Body of pancreas (tissue), 4 donors: Measurements from ENCODE around the gene SSTR3. TPM values are rescaled to one million over a fixed set of nuclear protein-coding genes. Genes with fewer than 3 reads are reported as not detected.

Source experiments
- ATAC-seq: fragments of 150-250 bp; one replicate; pipeline ENCODE4 v1.9.1; 2016
- DNase-seq, 4 donors: peaks; one replicate each; pipeline ENCODE4 v3.0.0-alpha.2; 2019
- H3K27ac ChIP-seq, 4 donors: fragments of 200-600 bp; sonication (generic); 1 replicate in 3 of 4; 2 replicates in 1 of 4; pipeline versions ENCODE4 v1.5.1 to v1.6.1; 2016 to 2019; ENCODE audit warnings: mild to moderate bottlenecking in 1 of 4, mixed read lengths in 1 of 4, moderate library complexity in 1 of 4
- H3K27me3 ChIP-seq, 2 donors: fragments of 200-600 bp; sonication (generic); one replicate each; pipeline ENCODE4 v1.6.0; 2016; ENCODE audit warnings: mild to moderate bottlenecking in 1 of 2
- H3K36me3 ChIP-seq, 2 donors: fragments of 200-600 bp; sonication (generic); replicated peaks in 1 of 2; 2 replicates each; pipeline ENCODE4 v1.5.1; 2016; ENCODE audit warnings: low read depth in 2 of 2; ENCODE audit not compliant: insufficient read depth in 1 of 2
- H3K4me1 ChIP-seq: fragments of 200-600 bp; sonication (generic); one replicate; pipeline ENCODE4 v1.6.0; 2016
- H3K4me3 ChIP-seq, 2 donors: fragments of 200-600 bp; sonication (generic); 1 replicate in 1 of 2; 2 replicates in 1 of 2; pipeline ENCODE4 v1.5.1; 2016 to 2019
- H3K9me3 ChIP-seq, 3 donors: fragments of 200-600 bp; sonication (generic); 1 replicate in 2 of 3; 2 replicates in 1 of 3; pipeline ENCODE4 v1.5.1; 2016
- POLR2A ChIP-seq, 3 donors: fragments of 450-650 bp; IDR thresholded peaks; one replicate each; pipeline ENCODE4 v1.6.1; 2016; ENCODE audit warnings: antibody characterized with exemption in 3 of 3, mild to moderate bottlenecking in 2 of 3
- WGBS, 2 donors: methylation state at CpG; one replicate each; pipeline ENCODE4 v1.1.5; 2017; 5-methylcytosine and 5-hydroxymethylcytosine counted together
- intact Hi-C: fragments of 100-400 bp; cut with DNase I; formaldehyde crosslinking; loops from one replicate; pipeline ENCODE4 v1.15.1; 2023
- total RNA-seq, 2 donors: library from RNA; depleted of rRNA; stranded (reverse); fragments of >200 nt; gene quantifications; one replicate each; pipeline ENCODE4 v1.1.0, GENCODE V29; 2016
- TF ChIP-seq, protein P1 (sequence below), 7 experiments: fragments of 450-650 bp in 4 of 7; fragments of 200-600 bp in 3 of 7; sonication (generic) in 3 of 7; IDR thresholded peaks; one replicate each; pipeline ENCODE4 v1.5.1; 2016 to 2019; ENCODE audit warnings: antibody characterized with exemption in 7 of 7

Gene SSTR3
- total RNA-seq, 2 donors from 2014 or later = 1.3 to 4.2 TPM

DNA sequence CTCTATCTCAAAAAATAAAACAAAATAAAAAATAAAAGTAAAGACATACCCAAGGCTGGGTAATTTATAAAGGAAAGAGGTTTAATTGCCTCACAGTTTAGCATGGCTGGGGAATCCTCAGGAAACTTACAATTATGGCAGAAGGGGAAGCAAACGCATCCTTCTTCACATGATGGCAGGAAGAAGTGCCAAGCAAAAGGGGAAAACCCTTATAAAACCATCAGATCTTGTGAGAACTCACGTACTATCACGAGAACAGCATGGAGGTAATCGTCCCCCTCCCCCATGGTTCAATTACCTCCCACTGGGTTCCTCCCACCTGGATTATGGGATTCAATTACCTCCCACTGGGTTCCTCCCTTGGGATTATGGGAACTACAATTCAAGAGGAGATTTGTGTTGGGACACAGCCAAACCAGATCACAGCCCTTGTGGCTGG is 8.3 kb upstream of the SSTR3 start:
- Histone ChIP-seq H3K36me3 (no peaks in the 10 kb centered on the region), H3K27me3 (no peaks in the 10 kb centered on the region), H3K4me3 (no peak overlapping the region), H3K27ac (no peak overlapping the region), H3K9me3 (no peaks in the 10 kb centered on the region), H3K4me1 (no peaks in the 10 kb centered on the region)
- no peak for DNase-seq
- no peak for ATAC-seq
- WGBS, 2 donors = 71 to 79% methylated on average over 4 of the region's 4 CpGs
- intact Hi-C loops = no loop called here
- no peak for TF ChIP-seq POLR2A (IDR thresholded peaks at IDR 0.05)
- TF ChIP-seq, protein P1, sequence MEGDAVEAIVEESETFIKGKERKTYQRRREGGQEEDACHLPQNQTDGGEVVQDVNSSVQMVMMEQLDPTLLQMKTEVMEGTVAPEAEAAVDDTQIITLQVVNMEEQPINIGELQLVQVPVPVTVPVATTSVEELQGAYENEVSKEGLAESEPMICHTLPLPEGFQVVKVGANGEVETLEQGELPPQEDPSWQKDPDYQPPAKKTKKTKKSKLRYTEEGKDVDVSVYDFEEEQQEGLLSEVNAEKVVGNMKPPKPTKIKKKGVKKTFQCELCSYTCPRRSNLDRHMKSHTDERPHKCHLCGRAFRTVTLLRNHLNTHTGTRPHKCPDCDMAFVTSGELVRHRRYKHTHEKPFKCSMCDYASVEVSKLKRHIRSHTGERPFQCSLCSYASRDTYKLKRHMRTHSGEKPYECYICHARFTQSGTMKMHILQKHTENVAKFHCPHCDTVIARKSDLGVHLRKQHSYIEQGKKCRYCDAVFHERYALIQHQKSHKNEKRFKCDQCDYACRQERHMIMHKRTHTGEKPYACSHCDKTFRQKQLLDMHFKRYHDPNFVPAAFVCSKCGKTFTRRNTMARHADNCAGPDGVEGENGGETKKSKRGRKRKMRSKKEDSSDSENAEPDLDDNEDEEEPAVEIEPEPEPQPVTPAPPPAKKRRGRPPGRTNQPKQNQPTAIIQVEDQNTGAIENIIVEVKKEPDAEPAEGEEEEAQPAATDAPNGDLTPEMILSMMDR (IDR thresholded peaks at IDR 0.05) = no peak

DNA sequence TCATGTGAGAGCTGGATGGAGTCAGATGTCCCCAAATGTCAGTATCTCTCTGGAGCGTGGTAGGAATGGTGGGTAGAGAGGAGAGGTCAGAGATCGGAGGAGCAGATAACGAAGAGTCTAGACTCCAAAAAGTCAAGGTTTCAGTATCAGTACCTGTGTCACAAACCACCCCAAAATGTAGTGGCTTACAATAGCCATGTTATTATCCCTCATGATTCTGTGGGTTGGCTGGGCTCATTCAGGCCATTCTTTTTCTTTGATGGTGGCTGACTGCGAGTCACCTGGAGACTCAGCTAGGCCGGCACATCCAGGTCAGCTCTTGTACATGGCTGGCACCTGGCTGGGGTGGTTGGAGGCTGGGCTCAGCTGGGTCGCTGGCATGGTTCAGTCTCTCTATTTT is 7.3 kb upstream of the SSTR3 start:
- no peaks in the 10 kb centered on the region for H3K9me3 ChIP-seq
- intact Hi-C loops = no loop called here
- no peak for TF ChIP-seq POLR2A (IDR thresholded peaks at IDR 0.05)
- TF ChIP-seq, protein P1 (IDR thresholded peaks at IDR 0.05) = no peak

DNA sequence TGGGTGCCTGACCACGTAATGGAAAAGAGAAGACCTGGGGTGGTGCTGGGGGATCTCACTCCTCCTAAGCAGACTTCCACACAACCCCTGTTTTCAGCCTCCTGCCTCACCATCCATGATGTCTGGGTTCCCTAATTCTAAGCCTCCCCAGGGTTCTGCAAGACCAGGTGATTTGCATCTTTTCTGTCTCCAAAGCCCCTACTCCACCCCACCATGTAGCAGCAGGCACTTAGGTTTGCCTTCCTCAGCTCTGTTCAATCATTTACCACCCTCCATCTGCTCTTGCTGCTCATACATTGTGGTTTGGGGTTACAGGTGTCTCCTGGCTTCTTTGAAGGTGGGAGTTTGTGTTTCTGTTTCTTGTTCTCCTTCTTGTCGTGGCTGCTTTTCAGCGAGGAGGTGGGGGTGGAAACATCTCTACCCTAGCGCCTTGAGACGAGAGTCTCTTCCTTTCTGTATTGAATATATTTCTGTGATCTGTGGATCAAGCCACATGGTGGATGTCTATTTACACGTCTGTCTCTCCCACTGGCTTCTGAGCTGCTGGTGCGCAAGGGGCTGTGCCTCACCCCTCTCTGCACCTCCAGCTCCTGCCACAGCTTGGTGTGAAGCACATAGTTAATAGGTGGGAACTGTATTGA is 6.6 kb upstream of the SSTR3 start:
- H3K4me1 ChIP-seq = no peaks in the 10 kb centered on the region
- H3K4me3 ChIP-seq = no peak overlapping the region
- ATAC-seq (no peak), DNase-seq (no peak)
- no peak overlapping the region for H3K27ac ChIP-seq
- no peaks in the 10 kb centered on the region for H3K9me3 ChIP-seq
- no peaks in the 10 kb centered on the region for H3K27me3 ChIP-seq
- H3K36me3 ChIP-seq = no peaks in the 10 kb centered on the region
- 27 to 43% methylated on average over 5 to 7 of the region's 7 CpGs for WGBS, 2 donors
- TF ChIP-seq, protein P1 (IDR thresholded peaks at IDR 0.05) = no peak
- TF ChIP-seq POLR2A (IDR thresholded peaks at IDR 0.05) = no peak
- intact Hi-C loops = no loop called here

More for the DNA sequence above, 7.3 kb upstream of the SSTR3 start:
- Histone ChIP-seq H3K36me3 (no peaks in the 10 kb centered on the region), H3K4me3 (no peak overlapping the region), H3K4me1 (no peaks in the 10 kb centered on the region), H3K27ac (no peak overlapping the region), H3K27me3 (no peaks in the 10 kb centered on the region)
- WGBS, 2 donors = 56 to 80% methylated on average over 6 of the region's 6 CpGs
- ATAC-seq (no peak), DNase-seq (no peak)

DNA sequence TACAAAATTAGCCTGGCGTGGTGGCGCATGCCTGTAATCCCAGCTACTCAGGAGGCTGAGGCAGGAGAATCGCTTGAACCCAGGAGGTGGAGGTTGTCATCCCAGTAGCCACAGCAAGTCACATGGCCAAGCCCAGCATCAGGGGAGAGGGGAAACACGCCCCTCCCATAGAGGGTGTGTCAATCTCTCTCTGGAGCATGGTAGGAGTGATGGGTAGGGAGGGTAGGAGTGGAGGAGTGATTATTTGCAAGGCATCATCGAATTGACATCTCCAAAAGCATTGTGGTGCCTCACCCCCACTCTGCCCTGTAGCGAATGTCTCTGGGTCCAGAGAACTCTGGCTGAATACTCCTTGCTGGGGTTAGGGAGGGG is 6.1 kb upstream of the SSTR3 start:
- DNase-seq (no peak), ATAC-seq (no peak)
- H3K27me3 ChIP-seq = no peaks in the 10 kb centered on the region
- TF ChIP-seq, protein P1 (IDR thresholded peaks at IDR 0.05) = no peak
- no peak overlapping the region for H3K4me3 ChIP-seq
- H3K27ac ChIP-seq = no peak overlapping the region
- no peaks in the 10 kb centered on the region for H3K9me3 ChIP-seq
- no peaks in the 10 kb centered on the region for H3K36me3 ChIP-seq
- H3K4me1 ChIP-seq = no peaks in the 10 kb centered on the region
- intact Hi-C loops = no loop called here
- WGBS, 2 donors = 75 to 79% methylated on average over 6 of the region's 6 CpGs

DNA sequence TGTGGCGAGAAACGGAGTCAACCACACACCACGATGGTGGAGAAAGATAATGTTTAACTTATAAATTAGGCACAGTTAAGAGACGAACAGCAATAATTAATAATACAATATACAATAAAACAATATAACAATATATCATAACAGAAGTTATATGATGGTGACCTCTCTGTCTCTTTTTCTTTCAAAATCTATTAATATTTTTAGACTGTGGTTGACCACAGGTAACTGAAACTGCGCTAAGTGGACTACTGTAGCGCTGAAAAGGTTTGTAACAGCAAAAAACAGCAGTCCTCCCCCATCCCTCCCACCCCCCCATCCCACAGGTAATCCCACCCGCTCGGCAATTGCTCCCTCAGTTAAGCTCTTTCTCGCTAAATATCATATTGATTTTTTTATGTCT is 3.6 kb upstream of the SSTR3 start:
- intact Hi-C loops = no loop called here

More for the DNA sequence above, 3.6 kb upstream of the SSTR3 start:
- no peaks in the 10 kb centered on the region for H3K9me3 ChIP-seq
- ATAC-seq (no peak), DNase-seq (no peak)
- no peak overlapping the region for H3K27ac ChIP-seq
- TF ChIP-seq, protein P1 (IDR thresholded peaks at IDR 0.05) = no peak
- TF ChIP-seq POLR2A (IDR thresholded peaks at IDR 0.05) = no peak
- H3K4me3 ChIP-seq = no peak overlapping the region
- WGBS, 2 donors = 68 to 79% methylated on average over 9 of the region's 9 CpGs
- peaks cover 9% of the 10 kb centered on the region for H3K4me1 ChIP-seq
- no peaks in the 10 kb centered on the region for H3K36me3 ChIP-seq
- H3K27me3 ChIP-seq = no peaks in the 10 kb centered on the region
